Measurements from ENCODE around the gene RFPL1. TPM values are rescaled to one million over a fixed set of nuclear protein-coding genes. Genes with fewer than 3 reads are reported as not detected.

The RFPL1 gene
- total RNA-seq, 1 experiment from 2014 or later, result not detected

DNA sequence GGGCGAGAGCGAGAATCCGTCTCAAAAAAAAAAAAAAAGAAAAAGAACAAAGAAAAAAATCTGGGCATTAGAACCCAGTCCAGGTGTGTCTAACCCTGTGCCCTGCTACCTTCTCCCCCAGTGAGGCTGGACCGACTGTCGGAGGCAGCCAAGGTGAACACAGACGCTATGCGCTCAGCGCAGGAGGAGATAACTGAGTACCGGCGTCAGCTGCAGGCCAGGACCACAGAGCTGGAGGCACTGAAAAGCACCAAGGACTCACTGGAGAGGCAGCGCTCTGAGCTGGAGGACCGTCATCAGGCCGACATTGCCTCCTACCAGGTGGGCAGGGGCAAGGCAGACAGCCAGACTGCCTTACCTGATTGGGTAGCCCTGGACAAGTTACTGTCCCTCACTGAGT, 44.9 kb downstream of the RFPL1 start:
- Histone ChIP-seq H3K9me2 (ENCODE audit: insufficient read depth) (no peaks in the 10 kb centered on the region), H2AFZ (no peak overlapping the region), H3K9me3 (ENCODE audit: insufficient read depth, low read depth) (no peaks in the 10 kb centered on the region), H3K4me1 (replicated peaks; ENCODE audit: insufficient read depth) (peaks cover 8% of the 10 kb centered on the region; the same call in 1 of the 2 replicates), H3K4me3 (no peak overlapping the region), H3K27ac (no peak overlapping the region), H4K20me1 (ENCODE audit: insufficient read depth) (no peaks in the 10 kb centered on the region), H3F3A (ENCODE audit: insufficient read depth, low read depth) (no peaks in the 10 kb centered on the region), H3K27me3 (ENCODE audit: insufficient read depth, low read depth) (no peaks in the 10 kb centered on the region), H3K79me2 (ENCODE audit: low read depth) (no peaks in the 10 kb centered on the region), H3K4me2 (no peak overlapping the region), H3K36me3 (ENCODE audit: low read depth) (no peaks in the 10 kb centered on the region)
- intact Hi-C loops (cut with micrococcal nuclease; ENCODE audit: unreplicated experiment), result no loop called here
- POLR2A ChIA-PET (ENCODE audit: unreplicated experiment), result interaction anchor here (0.7 kb wide), 1 partner anchor 22 kb away, joined by 3 read pairs; no protein-coding TSS in a partner anchor
- no TSS peak for BruUV-seq (replicated peaks)
- TF ChIP-seq, protein P1, sequence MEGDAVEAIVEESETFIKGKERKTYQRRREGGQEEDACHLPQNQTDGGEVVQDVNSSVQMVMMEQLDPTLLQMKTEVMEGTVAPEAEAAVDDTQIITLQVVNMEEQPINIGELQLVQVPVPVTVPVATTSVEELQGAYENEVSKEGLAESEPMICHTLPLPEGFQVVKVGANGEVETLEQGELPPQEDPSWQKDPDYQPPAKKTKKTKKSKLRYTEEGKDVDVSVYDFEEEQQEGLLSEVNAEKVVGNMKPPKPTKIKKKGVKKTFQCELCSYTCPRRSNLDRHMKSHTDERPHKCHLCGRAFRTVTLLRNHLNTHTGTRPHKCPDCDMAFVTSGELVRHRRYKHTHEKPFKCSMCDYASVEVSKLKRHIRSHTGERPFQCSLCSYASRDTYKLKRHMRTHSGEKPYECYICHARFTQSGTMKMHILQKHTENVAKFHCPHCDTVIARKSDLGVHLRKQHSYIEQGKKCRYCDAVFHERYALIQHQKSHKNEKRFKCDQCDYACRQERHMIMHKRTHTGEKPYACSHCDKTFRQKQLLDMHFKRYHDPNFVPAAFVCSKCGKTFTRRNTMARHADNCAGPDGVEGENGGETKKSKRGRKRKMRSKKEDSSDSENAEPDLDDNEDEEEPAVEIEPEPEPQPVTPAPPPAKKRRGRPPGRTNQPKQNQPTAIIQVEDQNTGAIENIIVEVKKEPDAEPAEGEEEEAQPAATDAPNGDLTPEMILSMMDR (conservative IDR thresholded peaks at IDR 0.05), result no peak
- no peak for TF ChIP-seq EZH2 (IDR thresholded peaks at IDR 0.05; ENCODE audit: low read depth)
- no peak for DNase-seq
- CTCF ChIA-PET, result interaction anchor here (0.6 kb wide), 1 partner anchor 95 kb away, joined by 3 read pairs; the partner anchor contains the start of gene AP1B1

DNA sequence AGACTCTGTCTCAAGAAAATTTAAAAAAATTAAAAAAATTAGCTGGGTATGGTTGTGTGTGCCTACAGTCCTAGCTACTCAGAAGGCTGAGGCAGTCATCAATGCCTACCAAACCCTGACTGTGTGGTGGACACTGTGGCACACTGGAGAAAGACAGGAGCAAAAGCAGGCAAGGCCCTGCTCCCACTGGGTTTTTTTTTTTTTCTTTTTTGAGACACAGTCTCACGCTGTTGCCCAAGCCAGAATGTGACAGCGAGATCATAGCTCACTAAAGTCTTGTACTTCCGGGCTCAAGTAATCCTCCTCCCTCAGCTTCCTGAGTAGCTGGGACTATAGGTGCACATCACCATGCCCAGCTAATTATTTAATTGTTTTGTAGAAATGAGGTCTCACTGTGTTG, 46.3 kb downstream of the RFPL1 start:
- no peaks in the 10 kb centered on the region for H3K36me3 ChIP-seq (ENCODE audit: low read depth)
- no peaks in the 10 kb centered on the region for H3K79me2 ChIP-seq (ENCODE audit: low read depth)
- no peaks in the 10 kb centered on the region for H3K9me2 ChIP-seq (ENCODE audit: insufficient read depth)
- CTCF ChIA-PET, result interaction anchor here (0.7 kb wide), 1 partner anchor 10 kb away, joined by 5 read pairs; no protein-coding TSS in a partner anchor
- no peak for DNase-seq
- TF ChIP-seq, protein P1 (conservative IDR thresholded peaks at IDR 0.05), result no peak
- TF ChIP-seq EZH2 (IDR thresholded peaks at IDR 0.05; ENCODE audit: low read depth), result no peak
- no peak overlapping the region for H3K4me2 ChIP-seq
- no peaks in the 10 kb centered on the region for H3F3A ChIP-seq (ENCODE audit: insufficient read depth, low read depth)
- POLR2A ChIA-PET (ENCODE audit: unreplicated experiment), result interaction anchor here (0.6 kb wide), 1 partner anchor 14 kb away, joined by 5 read pairs; no protein-coding TSS in a partner anchor
- H3K4me3 ChIP-seq, result no peak overlapping the region
- H4K20me1 ChIP-seq (ENCODE audit: insufficient read depth), result no peaks in the 10 kb centered on the region
- H3K9me3 ChIP-seq (ENCODE audit: insufficient read depth, low read depth), result no peaks in the 10 kb centered on the region
- H3K27ac ChIP-seq, result no peak overlapping the region
- no TSS peak for BruUV-seq (replicated peaks)
- no peak overlapping the region for H2AFZ ChIP-seq
- intact Hi-C loops (cut with micrococcal nuclease; ENCODE audit: unreplicated experiment), result no loop called here
- peaks cover 8% of the 10 kb centered on the region; the same call in 1 of the 2 replicates for H3K4me1 ChIP-seq (replicated peaks; ENCODE audit: insufficient read depth)
- no peaks in the 10 kb centered on the region for H3K27me3 ChIP-seq (ENCODE audit: insufficient read depth, low read depth)

DNA sequence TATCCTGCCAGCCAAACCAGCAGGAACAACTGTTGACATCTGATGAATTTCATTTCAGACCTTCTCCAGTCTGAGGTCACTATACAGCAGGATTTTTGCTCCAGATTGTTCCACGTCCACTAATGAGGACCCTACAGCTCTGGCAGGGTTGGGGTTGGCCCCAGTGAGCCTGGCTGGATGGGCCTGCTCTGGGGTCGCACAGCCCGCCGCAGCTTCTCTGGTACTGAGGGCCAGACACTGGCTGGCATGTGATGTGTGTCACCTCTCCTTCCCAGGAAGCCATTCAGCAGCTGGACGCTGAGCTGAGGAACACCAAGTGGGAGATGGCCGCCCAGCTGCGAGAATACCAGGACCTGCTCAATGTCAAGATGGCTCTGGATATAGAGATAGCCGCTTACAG, 47.1 kb downstream of the RFPL1 start:
- peaks cover 8% of the 10 kb centered on the region; the same call in 1 of the 2 replicates for H3K4me1 ChIP-seq (replicated peaks; ENCODE audit: insufficient read depth)
- no peaks in the 10 kb centered on the region for H3K27me3 ChIP-seq (ENCODE audit: insufficient read depth, low read depth)
- no peak overlapping the region for H3K4me3 ChIP-seq
- no peaks in the 10 kb centered on the region for H3K36me3 ChIP-seq (ENCODE audit: low read depth)
- H3K4me2 ChIP-seq, result no peak overlapping the region
- intact Hi-C loops (cut with micrococcal nuclease; ENCODE audit: unreplicated experiment), result no loop called here
- ChIA-PET CTCF (no interaction called here), POLR2A (ENCODE audit: unreplicated experiment) (no interaction called here)
- BruUV-seq (replicated peaks), result no TSS peak
- H3K79me2 ChIP-seq (ENCODE audit: low read depth), result no peaks in the 10 kb centered on the region
- H4K20me1 ChIP-seq (ENCODE audit: insufficient read depth), result no peaks in the 10 kb centered on the region
- no peaks in the 10 kb centered on the region for H3K9me2 ChIP-seq (ENCODE audit: insufficient read depth)
- no peaks in the 10 kb centered on the region for H3F3A ChIP-seq (ENCODE audit: insufficient read depth, low read depth)
- H3K9me3 ChIP-seq (ENCODE audit: insufficient read depth, low read depth), result no peaks in the 10 kb centered on the region
- no peak overlapping the region for H2AFZ ChIP-seq
- DNase-seq, result no peak
- TF ChIP-seq EZH2 (IDR thresholded peaks at IDR 0.05; ENCODE audit: low read depth), result no peak
- TF ChIP-seq, protein P1 (conservative IDR thresholded peaks at IDR 0.05), result no peak
- no peak overlapping the region for H3K27ac ChIP-seq

All from PC-9 (cell line).